ENCODE data around the gene RFFL.
"Not testable (repeated sequence)": the region's sequence is repeated elsewhere in the genome, so short reads cannot be mapped to it uniquely, and the experiment has no call there.

The RFFL gene

GRCh38 chr17:35002876-35003551 is 60.5 kb downstream of the RFFL start:
- no peak for DNase-seq (ENCODE audit: low read depth, low spot score)
- no peak overlapping the region for H3K9ac ChIP-seq (ENCODE audit: insufficient read length, low read depth)
- peaks cover 91% of the 10 kb centered on the region for H3K36me3 ChIP-seq (ENCODE audit: insufficient read depth, insufficient read length, low read length)
- no peaks in the 10 kb centered on the region for H3K27me3 ChIP-seq (ENCODE audit: insufficient read depth, insufficient read length)
- no peak overlapping the region for H3K4me3 ChIP-seq (ENCODE audit: insufficient read length, low read depth)
- H3K4me1 ChIP-seq (ENCODE audit: insufficient read depth, insufficient read length) = peaks cover 4% of the 10 kb centered on the region
- TF ChIP-seq SUZ12 (IDR thresholded peaks at IDR 0.05; ENCODE audit: extremely low read depth, insufficient read depth, insufficient read length) (no peak), YY1 (IDR thresholded peaks at IDR 0.05; ENCODE audit: insufficient read depth, insufficient read length) (no peak), ZNF274 (IDR thresholded peaks at IDR 0.05; ENCODE audit: low read depth, low read length) (no peak)
- no peaks in the 10 kb centered on the region for H3K9me3 ChIP-seq (ENCODE audit: insufficient read depth, low read length)

DNA sequence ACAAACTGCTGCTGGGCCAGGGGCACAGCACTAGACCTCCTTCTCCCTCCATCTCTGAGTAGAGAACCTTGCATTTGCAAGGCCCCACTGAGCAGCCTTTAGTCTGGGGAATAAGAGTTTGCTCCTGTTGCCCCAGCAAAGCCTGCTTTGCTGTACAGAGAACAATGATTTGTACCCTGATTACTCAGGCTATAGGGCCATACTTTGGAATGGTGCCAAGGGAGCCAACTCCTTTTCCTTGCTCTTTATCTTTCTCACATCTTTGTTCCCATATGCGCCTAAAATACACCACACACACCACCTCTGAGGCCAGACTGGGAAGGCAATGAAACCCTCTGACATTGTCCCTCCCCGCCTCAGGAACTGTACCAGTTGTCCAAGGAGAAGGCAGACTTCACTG is 62.0 kb downstream of the RFFL start:
- DNase-seq (ENCODE audit: low read depth, low spot score) = no peak

DNA sequence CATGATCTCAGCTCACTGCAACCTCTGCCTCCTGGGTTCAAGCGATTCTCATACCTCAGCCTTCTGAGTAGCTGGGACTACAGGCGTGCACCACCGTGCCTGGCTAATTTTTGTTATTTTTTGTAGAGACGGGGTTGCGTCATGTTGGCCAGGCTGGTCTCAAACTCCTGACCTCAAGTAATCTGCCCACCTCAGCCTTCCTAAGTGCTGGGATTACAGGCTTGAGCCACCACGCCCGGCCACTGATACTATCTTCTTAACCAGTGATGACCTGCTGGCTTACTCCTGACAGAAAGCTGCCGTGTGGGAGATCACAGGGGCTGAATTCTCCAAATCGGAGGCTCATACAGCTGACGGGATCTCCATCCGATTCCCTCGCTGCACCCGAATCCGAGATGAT is 62.5 kb downstream of the RFFL start:
- H3K27me3 ChIP-seq (ENCODE audit: insufficient read depth, insufficient read length); H3K4me1 ChIP-seq (ENCODE audit: insufficient read depth, insufficient read length); H3K4me3 ChIP-seq (ENCODE audit: insufficient read length, low read depth); H3K9me3 ChIP-seq (ENCODE audit: insufficient read depth, low read length); H3K9ac ChIP-seq (ENCODE audit: insufficient read length, low read depth); DNase-seq (ENCODE audit: low read depth, low spot score): not testable (repeated sequence)
- H3K36me3 ChIP-seq (ENCODE audit: insufficient read depth, insufficient read length, low read length) = peaks cover 93% of the 10 kb centered on the region

More for the DNA sequence above, 62.0 kb downstream of the RFFL start:
- H3K9me3 ChIP-seq (ENCODE audit: insufficient read depth, low read length) = no peaks in the 10 kb centered on the region
- no peak overlapping the region for H3K4me3 ChIP-seq (ENCODE audit: insufficient read length, low read depth)
- peaks cover 93% of the 10 kb centered on the region for H3K36me3 ChIP-seq (ENCODE audit: insufficient read depth, insufficient read length, low read length)
- H3K9ac ChIP-seq (ENCODE audit: insufficient read length, low read depth) = no peak overlapping the region
- TF ChIP-seq YY1 (IDR thresholded peaks at IDR 0.05; ENCODE audit: insufficient read depth, insufficient read length) (no peak), ZNF274 (IDR thresholded peaks at IDR 0.05; ENCODE audit: low read depth, low read length) (no peak), SUZ12 (IDR thresholded peaks at IDR 0.05; ENCODE audit: extremely low read depth, insufficient read depth, insufficient read length) (no peak)
- H3K4me1 ChIP-seq (ENCODE audit: insufficient read depth, insufficient read length) = peaks cover 4% of the 10 kb centered on the region
- H3K27me3 ChIP-seq (ENCODE audit: insufficient read depth, insufficient read length) = no peaks in the 10 kb centered on the region

DNA sequence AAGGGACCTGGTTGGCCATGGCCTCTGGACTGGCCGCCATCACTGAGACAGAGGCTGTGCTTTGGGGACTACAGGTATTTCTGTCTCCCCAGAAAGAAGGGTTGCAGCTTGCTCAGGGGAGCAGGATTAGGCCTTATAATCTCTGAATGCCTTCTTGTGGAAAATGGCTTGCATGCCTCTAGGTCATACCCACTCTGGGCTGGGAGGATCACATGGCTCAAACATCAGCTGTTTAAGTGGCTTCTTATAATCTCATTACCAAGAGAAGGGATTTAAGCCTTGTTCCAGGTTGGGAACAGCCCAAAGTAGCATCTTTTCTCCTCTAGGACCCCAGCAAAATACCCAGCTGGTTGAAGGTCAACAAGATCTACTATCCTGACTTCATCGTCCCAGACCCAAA is 64.1 kb downstream of the RFFL start:
- no peak for TF ChIP-seq YY1 (IDR thresholded peaks at IDR 0.05; ENCODE audit: insufficient read depth, insufficient read length)
- no peak for TF ChIP-seq SUZ12 (IDR thresholded peaks at IDR 0.05; ENCODE audit: extremely low read depth, insufficient read depth, insufficient read length)
- TF ChIP-seq ZNF274 (IDR thresholded peaks at IDR 0.05; ENCODE audit: low read depth, low read length) = no peak
- Histone ChIP-seq H3K9ac (ENCODE audit: insufficient read length, low read depth) (no peak overlapping the region), H3K9me3 (ENCODE audit: insufficient read depth, low read length) (no peaks in the 10 kb centered on the region), H3K4me1 (ENCODE audit: insufficient read depth, insufficient read length) (peaks cover 4% of the 10 kb centered on the region), H3K4me3 (ENCODE audit: insufficient read length, low read depth) (no peak overlapping the region), H3K27me3 (ENCODE audit: insufficient read depth, insufficient read length) (no peaks in the 10 kb centered on the region), H3K36me3 (ENCODE audit: insufficient read depth, insufficient read length, low read length) (peaks cover 95% of the 10 kb centered on the region)
- no peak for DNase-seq (ENCODE audit: low read depth, low spot score)

GRCh38 chr17:34998205-34998604 is 65.3 kb downstream of the RFFL start:
- Histone ChIP-seq H3K36me3 (ENCODE audit: insufficient read depth, insufficient read length, low read length) (peaks cover 95% of the 10 kb centered on the region), H3K9me3 (ENCODE audit: insufficient read depth, low read length) (no peaks in the 10 kb centered on the region), H3K27me3 (ENCODE audit: insufficient read depth, insufficient read length) (no peaks in the 10 kb centered on the region), H3K4me1 (ENCODE audit: insufficient read depth, insufficient read length) (peaks cover 4% of the 10 kb centered on the region), H3K4me3 (ENCODE audit: insufficient read length, low read depth) (no peak overlapping the region), H3K9ac (ENCODE audit: insufficient read length, low read depth) (no peak overlapping the region)
- DNase-seq (ENCODE audit: low read depth, low spot score) = no peak
- TF ChIP-seq SUZ12 (IDR thresholded peaks at IDR 0.05; ENCODE audit: extremely low read depth, insufficient read depth, insufficient read length) (no peak), YY1 (IDR thresholded peaks at IDR 0.05; ENCODE audit: insufficient read depth, insufficient read length) (no peak), ZNF274 (IDR thresholded peaks at IDR 0.05; ENCODE audit: low read depth, low read length) (no peak)

GRCh38 chr17:34997355-34997862 is 66.1 kb downstream of the RFFL start:
- no peak for DNase-seq (ENCODE audit: low read depth, low spot score)
- no peaks in the 10 kb centered on the region for H3K27me3 ChIP-seq (ENCODE audit: insufficient read depth, insufficient read length)
- H3K4me1 ChIP-seq (ENCODE audit: insufficient read depth, insufficient read length) = peaks cover 4% of the 10 kb centered on the region
- H3K36me3 ChIP-seq (ENCODE audit: insufficient read depth, insufficient read length, low read length) = peaks cover 95% of the 10 kb centered on the region
- H3K9me3 ChIP-seq (ENCODE audit: insufficient read depth, low read length) = no peaks in the 10 kb centered on the region
- no peak for TF ChIP-seq SUZ12 (IDR thresholded peaks at IDR 0.05; ENCODE audit: extremely low read depth, insufficient read depth, insufficient read length)
- TF ChIP-seq ZNF274 (IDR thresholded peaks at IDR 0.05; ENCODE audit: low read depth, low read length) = no peak
- TF ChIP-seq YY1 (IDR thresholded peaks at IDR 0.05; ENCODE audit: insufficient read depth, insufficient read length) = no peak
- no peak overlapping the region for H3K9ac ChIP-seq (ENCODE audit: insufficient read length, low read depth)
- H3K4me3 ChIP-seq (ENCODE audit: insufficient read length, low read depth) = no peak overlapping the region

DNA sequence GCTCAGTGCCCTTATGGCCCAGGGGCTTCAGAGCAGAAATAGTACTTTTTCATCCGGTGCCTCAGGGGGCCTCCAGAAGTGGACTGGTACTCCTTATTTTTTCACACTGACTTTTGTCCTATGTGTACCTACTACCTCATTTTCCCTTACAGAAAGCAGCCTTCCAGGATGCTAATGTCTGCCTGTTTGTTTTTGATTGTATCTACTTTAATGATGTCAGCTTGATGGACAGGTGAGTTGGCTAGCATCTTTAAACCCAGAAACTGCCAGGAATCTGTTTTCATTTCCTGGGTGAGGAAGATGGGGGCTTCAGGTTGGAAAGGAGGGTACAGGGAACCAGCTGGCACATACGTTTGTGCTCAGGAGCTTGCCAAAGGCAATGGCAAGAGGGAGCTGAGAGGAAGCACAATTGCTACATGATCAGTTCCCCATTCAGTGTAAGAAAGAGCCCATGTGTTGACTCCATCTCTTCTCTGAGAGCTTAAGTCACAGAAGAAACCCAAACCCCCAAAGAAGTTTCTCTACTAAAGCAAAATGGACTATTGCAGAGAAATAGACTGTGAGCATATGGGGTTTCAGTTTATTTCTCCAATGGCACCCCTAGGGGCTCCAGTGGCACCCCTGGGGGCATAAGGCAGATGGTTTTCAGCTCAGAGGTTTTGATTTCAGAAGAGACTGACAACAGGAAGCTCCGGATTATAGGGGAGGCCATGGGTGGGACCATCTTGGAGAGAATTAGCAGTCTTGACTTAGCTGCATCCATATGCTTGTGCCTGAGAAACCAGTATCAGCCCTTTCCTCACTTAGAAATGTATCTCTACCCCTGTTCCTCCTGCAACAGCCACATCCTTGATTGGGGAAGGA is 66.9 kb downstream of the RFFL start:
- peaks cover 95% of the 10 kb centered on the region for H3K36me3 ChIP-seq (ENCODE audit: insufficient read depth, insufficient read length, low read length)
- TF ChIP-seq SUZ12 (IDR thresholded peaks at IDR 0.05; ENCODE audit: extremely low read depth, insufficient read depth, insufficient read length) = no peak
- DNase-seq (ENCODE audit: low read depth, low spot score) = no peak
- no peaks in the 10 kb centered on the region for H3K27me3 ChIP-seq (ENCODE audit: insufficient read depth, insufficient read length)
- H3K9ac ChIP-seq (ENCODE audit: insufficient read length, low read depth) = no peak overlapping the region
- H3K9me3 ChIP-seq (ENCODE audit: insufficient read depth, low read length) = no peaks in the 10 kb centered on the region
- peaks cover 4% of the 10 kb centered on the region for H3K4me1 ChIP-seq (ENCODE audit: insufficient read depth, insufficient read length)
- H3K4me3 ChIP-seq (ENCODE audit: insufficient read length, low read depth) = no peak overlapping the region

All from NT2/D1 (cell line).